Mammary epithelial cell (primary cell): ENCODE results near the gene ADGRE1.

Experiments used
- EZH2 ChIP-seq: IDR thresholded peaks from 2 replicates; pipeline ENCODE4 v1.6.1; 2012; ENCODE audit warnings: low read length, inconsistent platforms, borderline replicate concordance
- TF ChIP-seq, protein P1 (sequence below), 2 donors: IDR thresholded peaks in 1 of 2; conservative IDR thresholded peaks in 1 of 2; 2 replicates each; pipeline ENCODE4 v1.5.1; 2011 to 2012; ENCODE audit warnings: inconsistent platforms in 2 of 2, low read length in 2 of 2, mild to moderate bottlenecking in 2 of 2, control low read depth in 1 of 2, low read depth in 1 of 2; ENCODE audit not compliant: insufficient read depth in 1 of 2; ENCODE audit errors: extremely low read depth in 1 of 2

DNA sequence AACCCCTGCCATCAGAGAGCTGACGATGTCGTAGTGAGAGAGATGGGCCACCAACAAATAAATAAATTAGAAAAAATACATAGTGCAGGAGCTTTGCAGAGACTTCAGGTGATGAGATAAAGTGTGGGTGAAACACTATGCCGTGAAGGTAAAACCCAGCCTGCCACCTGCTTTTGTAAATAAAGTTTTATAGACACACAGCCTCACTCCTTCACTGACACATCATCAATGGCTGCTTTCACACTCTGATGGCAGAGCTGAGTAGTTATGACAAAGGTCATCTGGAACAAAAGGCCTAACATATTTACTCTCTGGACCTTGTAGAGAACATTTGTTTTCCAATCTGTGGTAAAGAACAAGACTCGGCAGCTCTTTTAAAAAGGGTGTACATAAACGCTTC is 88.8 kb downstream of the ADGRE1 start:
- TF ChIP-seq, protein P1, sequence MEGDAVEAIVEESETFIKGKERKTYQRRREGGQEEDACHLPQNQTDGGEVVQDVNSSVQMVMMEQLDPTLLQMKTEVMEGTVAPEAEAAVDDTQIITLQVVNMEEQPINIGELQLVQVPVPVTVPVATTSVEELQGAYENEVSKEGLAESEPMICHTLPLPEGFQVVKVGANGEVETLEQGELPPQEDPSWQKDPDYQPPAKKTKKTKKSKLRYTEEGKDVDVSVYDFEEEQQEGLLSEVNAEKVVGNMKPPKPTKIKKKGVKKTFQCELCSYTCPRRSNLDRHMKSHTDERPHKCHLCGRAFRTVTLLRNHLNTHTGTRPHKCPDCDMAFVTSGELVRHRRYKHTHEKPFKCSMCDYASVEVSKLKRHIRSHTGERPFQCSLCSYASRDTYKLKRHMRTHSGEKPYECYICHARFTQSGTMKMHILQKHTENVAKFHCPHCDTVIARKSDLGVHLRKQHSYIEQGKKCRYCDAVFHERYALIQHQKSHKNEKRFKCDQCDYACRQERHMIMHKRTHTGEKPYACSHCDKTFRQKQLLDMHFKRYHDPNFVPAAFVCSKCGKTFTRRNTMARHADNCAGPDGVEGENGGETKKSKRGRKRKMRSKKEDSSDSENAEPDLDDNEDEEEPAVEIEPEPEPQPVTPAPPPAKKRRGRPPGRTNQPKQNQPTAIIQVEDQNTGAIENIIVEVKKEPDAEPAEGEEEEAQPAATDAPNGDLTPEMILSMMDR (conservative IDR thresholded peaks at IDR 0.05 in 1 of 2, IDR thresholded peaks at IDR 0.05 in 1 of 2; ENCODE audit: extremely low read depth in 1 of 2, insufficient read depth in 1 of 2, low read depth in 1 of 2, low read length in 2 of 2) = no peak
- no peak for TF ChIP-seq EZH2
